ENCODE measurements around the gene JAM2.
"Not testable (repeated sequence)": the region's sequence is repeated elsewhere in the genome, so short reads cannot be mapped to it uniquely, and the experiment has no call there.

The JAM2 gene

GRCh38 chr21:25638660-25639550 is at the start of gene JAM2:
Gene JAM2 (plus strand): TSS chr21:25639258. CDS start chr21:25639822, 564 bp downstream.
- no peak for FAIRE-seq

GRCh38 chr21:25589887-25590286 is 49.2 kb upstream of the JAM2 start:
- FAIRE-seq: no peak

- no peak for FAIRE-seq
These were observed 31.7 kb upstream of the JAM2 start, which contains the start of gene MRPL39 for GRCh38 chr21:25607151-25608043. Gene MRPL39 (minus strand): TSS chr21:25607481. CDS start chr21:25607475, 6 bp downstream.

GRCh38 chr21:25608044-25608737 is 30.9 kb upstream of the JAM2 start:
- peak; percentile 61 for FAIRE-seq

GRCh38 chr21:25614441-25614840 is 24.6 kb upstream of the JAM2 start:
- FAIRE-seq: no peak

- FAIRE-seq: no peak
These were observed 23.2 kb upstream of the JAM2 start for GRCh38 chr21:25615880-25616279.

- no peak for FAIRE-seq
These were observed 19.9 kb upstream of the JAM2 start for GRCh38 chr21:25619198-25619597.

GRCh38 chr21:25624511-25624910 is 14.5 kb upstream of the JAM2 start:
- FAIRE-seq: no peak

- FAIRE-seq: no peak
These were observed 14.0 kb upstream of the JAM2 start for GRCh38 chr21:25625036-25625435.

- FAIRE-seq: not testable (repeated sequence)
These were observed 13.1 kb upstream of the JAM2 start for GRCh38 chr21:25625776-25626555.

GRCh38 chr21:25626757-25627156 is 12.3 kb upstream of the JAM2 start:
- no peak for FAIRE-seq

- no peak for FAIRE-seq
These were observed 6.8 kb upstream of the JAM2 start for GRCh38 chr21:25632296-25632695.

- no peak for FAIRE-seq
These were observed 3.7 kb upstream of the JAM2 start for GRCh38 chr21:25635310-25635709.

GRCh38 chr21:25636727-25637126 is 2.3 kb upstream of the JAM2 start:
- no peak for FAIRE-seq

GRCh38 chr21:25637851-25638659 is 1.0 kb upstream of the JAM2 start:
- no peak for FAIRE-seq

- no peak for FAIRE-seq
These were observed 618 bp downstream of the JAM2 start for GRCh38 chr21:25639551-25640201.

- FAIRE-seq: no peak
These were observed 1.3 kb downstream of the JAM2 start for GRCh38 chr21:25640202-25640942.

GRCh38 chr21:25640943-25641292 is 1.9 kb downstream of the JAM2 start:
- FAIRE-seq: no peak

- no peak for FAIRE-seq
These were observed 4.4 kb downstream of the JAM2 start for GRCh38 chr21:25643486-25643885.

GRCh38 chr21:25646474-25646873 is 7.4 kb downstream of the JAM2 start:
- no peak for FAIRE-seq

All from TTC549 (cell line).